Body of pancreas (tissue), 4 donors: ENCODE data around the gene TENM3. TPM values are rescaled to one million over a fixed set of nuclear protein-coding genes. Genes with fewer than 3 reads are reported as not detected.
A peak's percentile ranks its signal among the peaks of the same experiment; 100 is the strongest.

Experiments used
- ATAC-seq: fragments of 150-250 bp; one replicate; pipeline ENCODE4 v1.9.1; 2016
- DNase-seq, 4 donors: peaks; one replicate each; pipeline ENCODE4 v3.0.0-alpha.2; 2019
- H3K27ac ChIP-seq, 4 donors: fragments of 200-600 bp; sonication (generic); 1 replicate in 3 of 4; 2 replicates in 1 of 4; pipeline versions ENCODE4 v1.5.1 to v1.6.1; 2016 to 2019; ENCODE audit warnings: mild to moderate bottlenecking in 1 of 4, mixed read lengths in 1 of 4, moderate library complexity in 1 of 4
- H3K27me3 ChIP-seq, 2 donors: fragments of 200-600 bp; sonication (generic); one replicate each; pipeline ENCODE4 v1.6.0; 2016; ENCODE audit warnings: mild to moderate bottlenecking in 1 of 2
- H3K36me3 ChIP-seq, 2 donors: fragments of 200-600 bp; sonication (generic); replicated peaks in 1 of 2; 2 replicates each; pipeline ENCODE4 v1.5.1; 2016; ENCODE audit warnings: low read depth in 2 of 2; ENCODE audit not compliant: insufficient read depth in 1 of 2
- H3K4me1 ChIP-seq: fragments of 200-600 bp; sonication (generic); one replicate; pipeline ENCODE4 v1.6.0; 2016
- H3K4me3 ChIP-seq, 2 donors: fragments of 200-600 bp; sonication (generic); 1 replicate in 1 of 2; 2 replicates in 1 of 2; pipeline ENCODE4 v1.5.1; 2016 to 2019
- H3K9me3 ChIP-seq, 3 donors: fragments of 200-600 bp; sonication (generic); 1 replicate in 2 of 3; 2 replicates in 1 of 3; pipeline ENCODE4 v1.5.1; 2016
- CTCF ChIP-seq, 7 experiments: fragments of 450-650 bp in 4 of 7; fragments of 200-600 bp in 3 of 7; sonication (generic) in 3 of 7; IDR thresholded peaks; one replicate each; pipeline ENCODE4 v1.5.1; 2016 to 2019; ENCODE audit warnings: antibody characterized with exemption in 7 of 7
- POLR2A ChIP-seq, 3 donors: fragments of 450-650 bp; IDR thresholded peaks; one replicate each; pipeline ENCODE4 v1.6.1; 2016; ENCODE audit warnings: antibody characterized with exemption in 3 of 3, mild to moderate bottlenecking in 2 of 3
- WGBS, 2 donors: methylation state at CpG; one replicate each; pipeline ENCODE4 v1.1.5; 2017; 5-methylcytosine and 5-hydroxymethylcytosine counted together
- intact Hi-C: fragments of 100-400 bp; cut with DNase I; formaldehyde crosslinking; loops from one replicate; pipeline ENCODE4 v1.15.1; 2023
- total RNA-seq, 2 donors: library from RNA; depleted of rRNA; stranded (reverse); fragments of >200 nt; gene quantifications; one replicate each; pipeline ENCODE4 v1.1.0, GENCODE V29; 2016

The TENM3 gene
- total RNA-seq, 2 donors from 2014 or later: 2.3 to 9.6 TPM

DNA sequence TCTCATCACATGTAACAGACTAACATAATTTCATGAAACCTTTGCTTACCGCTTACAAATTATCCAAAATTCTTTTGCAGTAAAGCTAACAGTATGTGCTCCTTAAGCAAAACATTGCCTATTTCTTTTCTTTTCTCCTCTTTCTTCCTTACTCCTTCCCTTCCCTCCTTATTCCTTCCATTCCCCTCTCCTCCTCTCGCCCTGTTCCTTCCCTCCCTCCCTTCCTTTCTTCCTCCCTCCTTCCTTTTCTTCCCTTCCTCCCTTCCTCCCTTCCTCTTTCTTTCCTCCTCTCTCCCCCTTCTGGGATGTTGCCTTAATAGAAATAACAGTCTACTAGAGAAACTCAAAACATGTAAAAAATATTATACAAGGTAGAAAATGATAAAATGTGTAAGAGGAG lies 246.4 kb downstream of the TENM3 start:
- no peaks in the 10 kb centered on the region for H3K27me3 ChIP-seq
- ATAC-seq (no peak), DNase-seq (no peak)
- intact Hi-C loops: loop anchor here (10.0 kb wide), 1 partner anchor 315 kb away; no protein-coding TSS in a partner anchor
- TF ChIP-seq POLR2A (IDR thresholded peaks at IDR 0.05): no peak
- TF ChIP-seq CTCF (IDR thresholded peaks at IDR 0.05): no peak
- H3K4me3 ChIP-seq: no peak overlapping the region
- no peaks in the 10 kb centered on the region for H3K9me3 ChIP-seq
- 77 to 92% methylated on average over 2 of the region's 2 CpGs for WGBS, 2 donors
- no peak overlapping the region for H3K27ac ChIP-seq
- H3K36me3 ChIP-seq: no peaks in the 10 kb centered on the region
- no peaks in the 10 kb centered on the region for H3K4me1 ChIP-seq

DNA sequence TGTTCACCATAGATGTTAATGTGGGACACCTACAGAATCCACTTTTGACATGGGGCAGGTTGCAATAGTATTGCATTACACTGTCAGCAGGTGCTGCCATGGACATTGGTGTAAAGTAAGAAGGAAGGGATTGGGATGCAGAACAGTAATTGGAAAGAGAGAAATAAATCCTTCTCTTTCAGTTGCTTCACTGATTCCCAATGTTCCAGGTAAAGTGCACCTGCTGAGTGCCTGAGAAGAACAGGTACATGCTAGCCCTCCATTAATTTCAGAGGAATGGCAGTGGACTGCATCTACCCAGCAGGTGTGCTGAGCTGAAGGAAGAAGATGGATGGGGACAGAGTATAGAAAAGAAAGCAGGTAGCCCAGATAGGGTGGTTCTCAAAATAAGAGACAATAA lies 248.5 kb downstream of the TENM3 start:
- Histone ChIP-seq H3K27me3 (no peaks in the 10 kb centered on the region), H3K27ac (no peak overlapping the region), H3K36me3 (no peaks in the 10 kb centered on the region), H3K9me3 (no peaks in the 10 kb centered on the region), H3K4me1 (no peaks in the 10 kb centered on the region), H3K4me3 (no peak overlapping the region)
- ATAC-seq: no peak
- no peak for DNase-seq
- intact Hi-C loops: no loop called here
- TF ChIP-seq CTCF (IDR thresholded peaks at IDR 0.05) (no peak), POLR2A (IDR thresholded peaks at IDR 0.05) (no peak)

DNA sequence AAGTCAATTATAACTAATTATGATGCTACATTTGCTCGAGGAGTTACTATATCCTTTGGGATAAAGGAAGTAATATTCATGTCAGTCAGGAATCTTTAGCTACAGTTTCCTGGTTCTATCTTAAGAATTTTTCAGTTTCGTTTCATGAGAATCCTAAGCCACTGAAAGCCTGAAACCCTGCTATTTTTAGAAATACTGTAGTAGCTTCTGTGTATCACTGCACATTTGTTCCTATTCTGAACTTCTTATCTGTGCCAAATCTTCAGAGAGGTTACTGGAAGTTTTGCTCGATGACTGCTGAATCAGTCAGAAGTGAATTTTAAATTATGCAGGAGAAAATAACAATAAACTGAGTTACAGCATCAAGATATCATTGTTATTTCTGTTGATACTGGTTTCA lies 249.2 kb downstream of the TENM3 start:
- ATAC-seq (peak; percentile 21), DNase-seq (no peak)
- TF ChIP-seq POLR2A (IDR thresholded peaks at IDR 0.05) (no peak), CTCF (IDR thresholded peaks at IDR 0.05) (no peak)
- Histone ChIP-seq H3K9me3 (no peaks in the 10 kb centered on the region), H3K27me3 (no peaks in the 10 kb centered on the region), H3K4me3 (no peak overlapping the region), H3K4me1 (no peaks in the 10 kb centered on the region), H3K27ac (peak overlapping the region in 1 of 4 donors; percentile 18), H3K36me3 (no peaks in the 10 kb centered on the region)
- intact Hi-C loops: no loop called here
- 37 to 43% methylated on average over 3 of the region's 3 CpGs for WGBS, 2 donors

- Histone ChIP-seq H3K27ac (no peak overlapping the region), H3K4me3 (no peak overlapping the region), H3K27me3 (no peaks in the 10 kb centered on the region), H3K36me3 (no peaks in the 10 kb centered on the region), H3K4me1 (no peaks in the 10 kb centered on the region), H3K9me3 (no peaks in the 10 kb centered on the region)
- no peak for TF ChIP-seq POLR2A (IDR thresholded peaks at IDR 0.05)
- intact Hi-C loops: no loop called here
- DNase-seq (no peak), ATAC-seq (no peak)
- WGBS, 2 donors: 88 to 92% methylated on average over 3 of the region's 3 CpGs
Observed at GRCh38 chr4:182493377-182493776, 250.2 kb downstream of the TENM3 start.

GRCh38 chr4:182494103-182494502 lies 250.9 kb downstream of the TENM3 start:
- DNase-seq: no peak
- Histone ChIP-seq H3K36me3 (no peaks in the 10 kb centered on the region), H3K27me3 (no peaks in the 10 kb centered on the region), H3K9me3 (no peaks in the 10 kb centered on the region), H3K27ac (no peak overlapping the region), H3K4me1 (no peaks in the 10 kb centered on the region), H3K4me3 (no peak overlapping the region)
- TF ChIP-seq CTCF (IDR thresholded peaks at IDR 0.05) (no peak), POLR2A (IDR thresholded peaks at IDR 0.05) (no peak)
- intact Hi-C loops: no loop called here
- 67 to 76% methylated on average over 2 of the region's 2 CpGs for WGBS, 2 donors
- ATAC-seq: no peak
